Osteocyte (in vitro differentiated cells): ENCODE results near the gene PLTP. TPM values are rescaled to one million over a fixed set of nuclear protein-coding genes. Genes with fewer than 3 reads are reported as not detected.

ENCODE experiments used
- DNase-seq: peaks from one replicate; pipeline ENCODE4 v3.0.0; 2021; ENCODE audit warnings: mixed read lengths; ENCODE audit not compliant: unreplicated experiment; ENCODE audit errors: extremely low spot score
- H3K27ac Mint-ChIP-seq: one replicate; pipeline ENCODE4 v1.8.0; 2021; ENCODE audit warnings: mild to moderate bottlenecking, mixed read lengths; ENCODE audit not compliant: unreplicated experiment
- H3K27me3 Mint-ChIP-seq: one replicate; pipeline ENCODE4 v1.8.0; 2021; ENCODE audit warnings: mixed read lengths; ENCODE audit not compliant: unreplicated experiment
- H3K36me3 Mint-ChIP-seq: one replicate; pipeline ENCODE4 v1.8.0; 2021; ENCODE audit warnings: mixed read lengths; ENCODE audit not compliant: unreplicated experiment
- H3K4me1 Mint-ChIP-seq: one replicate; pipeline ENCODE4 v1.8.0; 2021; ENCODE audit warnings: mixed read lengths; ENCODE audit not compliant: unreplicated experiment
- H3K4me3 Mint-ChIP-seq: one replicate; pipeline ENCODE4 v1.8.0; 2021; ENCODE audit warnings: mild to moderate bottlenecking, moderate library complexity, mixed read lengths; ENCODE audit not compliant: unreplicated experiment
- H3K9me3 Mint-ChIP-seq: one replicate; pipeline ENCODE4 v1.8.0; 2021; ENCODE audit warnings: mixed read lengths; ENCODE audit not compliant: unreplicated experiment
- total RNA-seq: library from RNA; stranded (reverse); gene quantifications from 2 replicates; pipeline ENCODE4 v1.2.1, GENCODE V29; 2021
- TF ChIP-seq, protein P1 (sequence below): fragments of 200-600 bp; sonication (generic); IDR thresholded peaks from 2 replicates; pipeline ENCODE4 v1.5.0; 2021; ENCODE audit warnings: antibody characterized with exemption, mild to moderate bottlenecking, moderate library complexity

Gene PLTP
- total RNA-seq, 1 donor from 2014 or later = 195 TPM

DNA sequence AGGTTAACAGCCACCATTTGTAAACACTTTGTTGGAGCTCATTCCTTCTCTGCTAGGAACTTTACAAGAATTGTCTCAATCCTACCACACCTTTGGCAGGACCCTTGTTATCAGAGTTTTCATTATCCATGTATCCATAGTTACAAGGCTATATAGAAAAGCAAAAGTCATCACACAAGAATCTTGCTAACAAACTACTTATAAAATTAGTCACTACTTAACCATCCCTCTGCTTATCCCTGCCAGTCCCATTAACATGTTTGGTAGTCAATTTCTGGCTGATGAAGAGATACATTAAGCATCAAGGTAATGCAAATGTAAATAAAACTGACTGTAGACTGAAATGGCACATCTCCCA, 44.2 kb downstream of the PLTP start:
- TF ChIP-seq, protein P1, sequence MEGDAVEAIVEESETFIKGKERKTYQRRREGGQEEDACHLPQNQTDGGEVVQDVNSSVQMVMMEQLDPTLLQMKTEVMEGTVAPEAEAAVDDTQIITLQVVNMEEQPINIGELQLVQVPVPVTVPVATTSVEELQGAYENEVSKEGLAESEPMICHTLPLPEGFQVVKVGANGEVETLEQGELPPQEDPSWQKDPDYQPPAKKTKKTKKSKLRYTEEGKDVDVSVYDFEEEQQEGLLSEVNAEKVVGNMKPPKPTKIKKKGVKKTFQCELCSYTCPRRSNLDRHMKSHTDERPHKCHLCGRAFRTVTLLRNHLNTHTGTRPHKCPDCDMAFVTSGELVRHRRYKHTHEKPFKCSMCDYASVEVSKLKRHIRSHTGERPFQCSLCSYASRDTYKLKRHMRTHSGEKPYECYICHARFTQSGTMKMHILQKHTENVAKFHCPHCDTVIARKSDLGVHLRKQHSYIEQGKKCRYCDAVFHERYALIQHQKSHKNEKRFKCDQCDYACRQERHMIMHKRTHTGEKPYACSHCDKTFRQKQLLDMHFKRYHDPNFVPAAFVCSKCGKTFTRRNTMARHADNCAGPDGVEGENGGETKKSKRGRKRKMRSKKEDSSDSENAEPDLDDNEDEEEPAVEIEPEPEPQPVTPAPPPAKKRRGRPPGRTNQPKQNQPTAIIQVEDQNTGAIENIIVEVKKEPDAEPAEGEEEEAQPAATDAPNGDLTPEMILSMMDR = no peak
- no peaks in the 10 kb centered on the region for H3K4me1 Mint-ChIP-seq
- DNase-seq = no peak
- H3K9me3 Mint-ChIP-seq = no peaks in the 10 kb centered on the region
- H3K27me3 Mint-ChIP-seq = no peaks in the 10 kb centered on the region
- H3K4me3 Mint-ChIP-seq = no peak overlapping the region
- peaks cover 2% of the 10 kb centered on the region for H3K36me3 Mint-ChIP-seq
- no peak overlapping the region for H3K27ac Mint-ChIP-seq

DNA sequence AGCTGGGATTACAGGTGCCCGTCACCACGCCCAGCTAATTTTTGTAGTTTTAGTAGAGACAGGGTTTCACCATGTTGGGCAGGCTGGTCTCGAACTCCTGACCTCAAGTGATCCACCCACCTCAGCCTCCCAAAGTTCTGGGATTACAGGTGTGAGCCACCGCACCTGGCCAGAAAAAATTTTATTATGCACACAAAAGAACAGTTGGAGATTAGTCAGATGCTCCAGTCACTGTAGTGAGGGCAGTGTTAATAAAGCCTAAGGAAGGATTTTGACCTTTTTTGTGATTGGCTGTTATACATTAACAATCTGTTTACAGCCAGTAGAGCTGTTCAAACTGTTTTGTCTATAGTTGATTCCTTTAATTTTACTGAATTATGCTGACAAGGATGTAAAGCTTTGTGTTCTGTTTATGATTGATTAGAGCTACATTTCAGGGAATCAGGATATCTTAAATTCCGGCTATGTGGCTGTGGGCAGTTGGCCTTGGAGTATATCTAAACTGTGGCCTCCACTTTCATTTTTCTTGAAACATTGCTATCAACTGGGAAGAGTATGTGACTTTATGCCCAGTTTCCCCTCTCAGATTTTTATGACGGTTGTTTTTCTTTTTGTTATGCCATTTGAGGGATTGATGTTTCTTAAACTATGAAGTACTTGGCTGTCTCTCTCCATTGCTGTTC, 44.7 kb downstream of the PLTP start:
- no peak overlapping the region for H3K4me3 Mint-ChIP-seq
- peaks cover 2% of the 10 kb centered on the region for H3K36me3 Mint-ChIP-seq
- no peaks in the 10 kb centered on the region for H3K27me3 Mint-ChIP-seq
- TF ChIP-seq, protein P1 = no peak
- no peaks in the 10 kb centered on the region for H3K4me1 Mint-ChIP-seq
- H3K27ac Mint-ChIP-seq = no peak overlapping the region
- H3K9me3 Mint-ChIP-seq = no peaks in the 10 kb centered on the region
- no peak for DNase-seq

DNA sequence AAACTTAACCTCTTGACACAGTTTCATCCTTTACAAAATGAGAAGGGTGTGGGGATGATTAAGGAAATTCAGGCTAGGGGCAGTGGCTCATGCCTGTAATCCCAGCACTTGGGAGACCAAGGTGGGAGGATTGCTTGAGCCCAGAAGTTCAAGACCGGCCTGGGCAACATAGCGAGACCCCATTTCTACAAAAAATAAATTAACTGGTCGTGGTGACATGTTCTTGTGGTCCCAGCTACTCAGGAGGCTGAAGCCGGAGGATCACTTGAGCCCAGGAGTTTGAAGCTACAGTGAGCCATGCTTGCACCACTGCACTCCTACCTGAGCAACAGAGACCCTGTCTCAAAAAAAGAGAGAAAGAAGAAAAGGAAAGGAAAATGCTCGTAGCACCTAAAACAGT, 45.5 kb downstream of the PLTP start:
- no peaks in the 10 kb centered on the region for H3K27me3 Mint-ChIP-seq
- no peaks in the 10 kb centered on the region for H3K4me1 Mint-ChIP-seq
- H3K27ac Mint-ChIP-seq = no peak overlapping the region
- H3K36me3 Mint-ChIP-seq = peaks cover 2% of the 10 kb centered on the region
- no peak for DNase-seq
- TF ChIP-seq, protein P1 = no peak
- H3K4me3 Mint-ChIP-seq = no peak overlapping the region
- H3K9me3 Mint-ChIP-seq = no peaks in the 10 kb centered on the region

DNA sequence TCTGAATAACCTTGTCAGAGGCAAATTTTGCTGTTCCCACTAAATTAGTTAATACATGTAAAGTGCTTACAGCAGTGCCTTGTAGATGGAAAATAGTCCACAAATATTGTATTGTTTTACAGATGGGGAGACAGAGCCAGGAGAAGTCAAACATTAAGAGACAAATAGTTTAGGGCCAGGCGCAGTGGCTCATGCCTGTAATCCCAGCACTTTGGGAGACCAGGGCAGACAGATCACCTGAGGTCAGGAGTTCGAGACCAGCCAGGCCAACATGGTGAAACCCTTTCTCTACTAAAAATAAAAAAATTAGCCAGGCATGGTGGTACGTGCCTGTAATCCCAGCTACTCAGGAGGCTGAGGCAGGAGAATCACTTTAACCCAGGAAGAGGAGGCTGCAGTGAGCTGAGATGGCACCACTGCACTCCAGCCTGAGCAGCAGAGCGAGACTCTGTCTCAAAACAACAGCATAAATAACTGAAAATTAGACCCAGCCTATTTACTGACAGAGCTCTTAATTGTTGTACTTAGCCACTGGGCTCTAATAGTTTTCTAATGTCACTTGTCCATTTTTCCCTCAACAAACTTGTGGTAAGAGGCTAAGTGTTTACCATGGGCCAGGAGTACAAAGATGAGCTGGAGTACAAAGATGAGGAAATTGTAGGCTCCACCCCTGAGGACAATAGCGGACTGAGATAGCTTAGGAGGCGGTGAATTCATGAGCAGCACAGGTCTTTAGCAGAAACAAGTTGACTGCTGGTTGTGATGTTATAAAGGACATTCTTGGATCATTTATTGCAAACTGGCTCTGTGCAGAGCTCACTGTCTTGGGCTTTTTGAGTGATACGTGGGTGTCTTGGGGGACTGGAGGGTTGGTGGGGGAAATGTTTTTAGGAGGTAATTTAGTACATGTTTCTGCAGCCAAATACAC, 48.1 kb downstream of the PLTP start:
- TF ChIP-seq, protein P1 = no peak
- Mint-ChIP-seq H3K9me3 (no peaks in the 10 kb centered on the region), H3K27me3 (no peaks in the 10 kb centered on the region), H3K4me3 (no peak overlapping the region), H3K27ac (no peak overlapping the region), H3K4me1 (peaks cover 15% of the 10 kb centered on the region), H3K36me3 (peaks cover 2% of the 10 kb centered on the region)
- DNase-seq = no peak
